Measurements from ENCODE around the gene DOCK1. TPM values are rescaled to one million over a fixed set of nuclear protein-coding genes. Genes with fewer than 3 reads are reported as not detected.

The DOCK1 gene
- total RNA-seq, 1 donor from 2014 or later: 74.8 TPM

GRCh38 chr10:127318396-127318795, 413.2 kb downstream of the DOCK1 start:
- H3K27ac Mint-ChIP-seq: no peak overlapping the region
- H3K9me3 Mint-ChIP-seq: no peaks in the 10 kb centered on the region
- no peaks in the 10 kb centered on the region for H3K4me1 Mint-ChIP-seq
- TF ChIP-seq, protein P1, sequence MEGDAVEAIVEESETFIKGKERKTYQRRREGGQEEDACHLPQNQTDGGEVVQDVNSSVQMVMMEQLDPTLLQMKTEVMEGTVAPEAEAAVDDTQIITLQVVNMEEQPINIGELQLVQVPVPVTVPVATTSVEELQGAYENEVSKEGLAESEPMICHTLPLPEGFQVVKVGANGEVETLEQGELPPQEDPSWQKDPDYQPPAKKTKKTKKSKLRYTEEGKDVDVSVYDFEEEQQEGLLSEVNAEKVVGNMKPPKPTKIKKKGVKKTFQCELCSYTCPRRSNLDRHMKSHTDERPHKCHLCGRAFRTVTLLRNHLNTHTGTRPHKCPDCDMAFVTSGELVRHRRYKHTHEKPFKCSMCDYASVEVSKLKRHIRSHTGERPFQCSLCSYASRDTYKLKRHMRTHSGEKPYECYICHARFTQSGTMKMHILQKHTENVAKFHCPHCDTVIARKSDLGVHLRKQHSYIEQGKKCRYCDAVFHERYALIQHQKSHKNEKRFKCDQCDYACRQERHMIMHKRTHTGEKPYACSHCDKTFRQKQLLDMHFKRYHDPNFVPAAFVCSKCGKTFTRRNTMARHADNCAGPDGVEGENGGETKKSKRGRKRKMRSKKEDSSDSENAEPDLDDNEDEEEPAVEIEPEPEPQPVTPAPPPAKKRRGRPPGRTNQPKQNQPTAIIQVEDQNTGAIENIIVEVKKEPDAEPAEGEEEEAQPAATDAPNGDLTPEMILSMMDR (IDR thresholded peaks at IDR 0.05; ENCODE audit: unreplicated experiment): no peak
- DNase-seq (ENCODE audit: low spot score in 2 of 2, unreplicated experiment in 2 of 2): no peak
- H3K36me3 Mint-ChIP-seq: no peaks in the 10 kb centered on the region
- no peaks in the 10 kb centered on the region for H3K27me3 Mint-ChIP-seq (ENCODE audit: low read depth)
- H3K4me3 Mint-ChIP-seq: no peak overlapping the region

DNA sequence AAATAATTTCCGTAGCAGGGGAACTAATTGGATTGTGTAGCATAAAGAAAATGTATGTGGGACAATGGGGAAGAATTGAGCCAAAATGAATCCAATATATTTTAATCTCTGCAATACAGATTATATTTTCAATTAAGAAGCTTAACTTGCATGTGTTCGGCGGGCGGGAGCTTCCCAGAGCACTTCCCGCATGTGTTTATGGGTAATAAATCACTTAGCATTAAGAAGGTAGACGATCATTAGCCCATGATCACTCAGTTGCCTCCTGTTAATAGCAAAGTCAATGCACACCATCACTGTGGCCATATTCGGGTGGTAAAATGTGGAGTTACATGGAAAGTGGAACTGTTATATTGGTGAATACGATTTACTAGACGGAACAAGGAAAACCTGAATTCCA, 414.0 kb downstream of the DOCK1 start:
- DNase-seq (ENCODE audit: low spot score in 2 of 2, unreplicated experiment in 2 of 2): no peak
- no peak overlapping the region for H3K27ac Mint-ChIP-seq
- H3K9me3 Mint-ChIP-seq: no peaks in the 10 kb centered on the region
- TF ChIP-seq, protein P1 (IDR thresholded peaks at IDR 0.05; ENCODE audit: unreplicated experiment): no peak
- no peaks in the 10 kb centered on the region for H3K4me1 Mint-ChIP-seq
- H3K36me3 Mint-ChIP-seq: no peaks in the 10 kb centered on the region
- H3K27me3 Mint-ChIP-seq (ENCODE audit: low read depth): no peaks in the 10 kb centered on the region
- no peak overlapping the region for H3K4me3 Mint-ChIP-seq

GRCh38 chr10:127319691-127320090, 414.5 kb downstream of the DOCK1 start:
- DNase-seq (ENCODE audit: low spot score in 2 of 2, unreplicated experiment in 2 of 2): no peak
- no peaks in the 10 kb centered on the region for H3K27me3 Mint-ChIP-seq (ENCODE audit: low read depth)
- no peaks in the 10 kb centered on the region for H3K36me3 Mint-ChIP-seq
- H3K9me3 Mint-ChIP-seq: no peaks in the 10 kb centered on the region
- TF ChIP-seq, protein P1 (IDR thresholded peaks at IDR 0.05; ENCODE audit: unreplicated experiment): no peak
- H3K4me3 Mint-ChIP-seq: no peak overlapping the region
- H3K27ac Mint-ChIP-seq: no peak overlapping the region
- H3K4me1 Mint-ChIP-seq: no peaks in the 10 kb centered on the region

DNA sequence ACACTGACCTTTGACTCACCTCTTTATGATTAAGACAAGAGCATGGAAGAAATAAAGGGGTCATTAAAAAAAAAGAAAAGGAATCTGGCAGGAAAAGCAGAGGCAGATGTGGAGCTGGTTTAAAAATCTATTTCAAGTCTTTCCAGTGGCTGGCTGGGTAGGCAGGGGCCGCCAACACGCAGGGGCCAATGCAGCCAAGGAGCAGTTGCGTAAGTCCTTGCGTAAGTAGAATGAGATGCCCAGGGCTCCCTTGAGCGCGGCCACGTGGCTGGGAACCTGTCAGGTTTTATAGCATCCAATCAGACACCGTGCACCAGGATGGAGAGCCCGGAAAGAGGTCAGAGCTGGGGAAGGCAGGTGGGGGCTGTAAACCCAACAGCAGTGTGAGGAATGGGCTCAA, 414.9 kb downstream of the DOCK1 start:
- no peak for DNase-seq (ENCODE audit: low spot score in 2 of 2, unreplicated experiment in 2 of 2)
- TF ChIP-seq, protein P1 (IDR thresholded peaks at IDR 0.05; ENCODE audit: unreplicated experiment): no peak
- Mint-ChIP-seq H3K27ac (no peak overlapping the region), H3K4me3 (no peak overlapping the region), H3K36me3 (no peaks in the 10 kb centered on the region), H3K4me1 (no peaks in the 10 kb centered on the region), H3K9me3 (no peaks in the 10 kb centered on the region), H3K27me3 (ENCODE audit: low read depth) (no peaks in the 10 kb centered on the region)

DNA sequence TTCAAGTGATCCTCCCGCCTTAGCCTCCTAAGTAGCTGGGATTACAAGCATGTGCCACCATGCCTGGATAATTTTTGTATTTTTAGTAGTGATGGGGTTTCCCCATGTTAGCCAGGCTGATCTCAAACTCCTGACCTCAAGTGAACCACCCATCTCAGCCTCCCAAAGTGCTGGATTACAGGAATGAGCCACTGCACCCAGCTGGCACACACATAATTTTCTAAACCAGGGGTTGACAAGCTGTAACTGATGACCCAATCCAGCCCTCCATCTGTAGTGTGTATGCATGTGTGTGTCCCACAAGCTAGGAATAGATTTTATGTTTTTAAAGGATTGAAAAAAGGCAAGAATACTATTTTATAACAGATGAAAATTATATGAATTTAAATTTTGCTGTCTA, 417.1 kb downstream of the DOCK1 start:
- no peaks in the 10 kb centered on the region for H3K36me3 Mint-ChIP-seq
- no peak overlapping the region for H3K4me3 Mint-ChIP-seq
- no peak overlapping the region for H3K27ac Mint-ChIP-seq
- DNase-seq (ENCODE audit: low spot score in 2 of 2, unreplicated experiment in 2 of 2): no peak
- no peaks in the 10 kb centered on the region for H3K27me3 Mint-ChIP-seq (ENCODE audit: low read depth)
- TF ChIP-seq, protein P1 (IDR thresholded peaks at IDR 0.05; ENCODE audit: unreplicated experiment): no peak
- H3K4me1 Mint-ChIP-seq: no peaks in the 10 kb centered on the region
- no peaks in the 10 kb centered on the region for H3K9me3 Mint-ChIP-seq

GRCh38 chr10:127325506-127325905, 420.3 kb downstream of the DOCK1 start:
- TF ChIP-seq, protein P1 (IDR thresholded peaks at IDR 0.05; ENCODE audit: unreplicated experiment): no peak
- Mint-ChIP-seq H3K36me3 (peaks cover 7% of the 10 kb centered on the region), H3K27me3 (ENCODE audit: low read depth) (no peaks in the 10 kb centered on the region), H3K27ac (no peak overlapping the region), H3K9me3 (peaks cover 3% of the 10 kb centered on the region), H3K4me3 (no peak overlapping the region), H3K4me1 (no peaks in the 10 kb centered on the region)
- no peak for DNase-seq (ENCODE audit: low spot score in 2 of 2, unreplicated experiment in 2 of 2)

All from mesothelial cell of epicardium (in vitro differentiated cells).